NOMO-1 treated with DMSO at 0.1 percent for 48 hours (cell line): ENCODE measurements around the gene GRIPAP1.

Experiments used
- DNase-seq: peaks from one replicate; lab custom pipeline; 2025; ENCODE audit not compliant: unreplicated experiment; lab: John Stamatoyannopoulos, UW

GRIPAP1 gene, protein sequence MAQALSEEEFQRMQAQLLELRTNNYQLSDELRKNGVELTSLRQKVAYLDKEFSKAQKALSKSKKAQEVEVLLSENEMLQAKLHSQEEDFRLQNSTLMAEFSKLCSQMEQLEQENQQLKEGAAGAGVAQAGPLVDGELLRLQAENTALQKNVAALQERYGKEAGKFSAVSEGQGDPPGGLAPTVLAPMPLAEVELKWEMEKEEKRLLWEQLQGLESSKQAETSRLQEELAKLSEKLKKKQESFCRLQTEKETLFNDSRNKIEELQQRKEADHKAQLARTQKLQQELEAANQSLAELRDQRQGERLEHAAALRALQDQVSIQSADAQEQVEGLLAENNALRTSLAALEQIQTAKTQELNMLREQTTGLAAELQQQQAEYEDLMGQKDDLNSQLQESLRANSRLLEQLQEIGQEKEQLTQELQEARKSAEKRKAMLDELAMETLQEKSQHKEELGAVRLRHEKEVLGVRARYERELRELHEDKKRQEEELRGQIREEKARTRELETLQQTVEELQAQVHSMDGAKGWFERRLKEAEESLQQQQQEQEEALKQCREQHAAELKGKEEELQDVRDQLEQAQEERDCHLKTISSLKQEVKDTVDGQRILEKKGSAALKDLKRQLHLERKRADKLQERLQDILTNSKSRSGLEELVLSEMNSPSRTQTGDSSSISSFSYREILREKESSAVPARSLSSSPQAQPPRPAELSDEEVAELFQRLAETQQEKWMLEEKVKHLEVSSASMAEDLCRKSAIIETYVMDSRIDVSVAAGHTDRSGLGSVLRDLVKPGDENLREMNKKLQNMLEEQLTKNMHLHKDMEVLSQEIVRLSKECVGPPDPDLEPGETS

GRCh38 chrX:49002091-49002935 lies at the start of gene GRIPAP1:
Gene GRIPAP1, minus strand, starts transcription at chrX:49002264. Its CDS starts 35 bp downstream, at chrX:49002229.
- DNase-seq = peak; percentile 82

DNA sequence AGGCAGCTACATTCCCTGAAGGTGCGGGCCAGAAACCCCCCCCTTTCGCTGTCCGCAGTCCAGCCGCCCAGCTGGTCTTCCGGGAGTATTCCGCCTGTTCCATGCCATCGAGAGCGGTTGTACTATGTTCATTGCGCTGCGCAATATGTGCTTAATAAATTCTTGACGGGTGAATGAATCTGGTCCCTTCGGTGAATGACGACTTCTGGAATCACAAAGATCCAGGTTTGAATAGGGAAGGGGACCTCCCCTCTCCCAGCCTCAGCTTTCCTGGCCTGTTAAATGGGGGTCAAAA lies 41.9 kb upstream of the GRIPAP1 start:
- no peak for DNase-seq

GRCh38 chrX:49043220-49043986 lies 41.3 kb upstream of the GRIPAP1 start, which contains the start of gene TFE3:
Gene TFE3, minus strand, starts transcription at chrX:49043357. Its CDS starts 131 bp downstream, at chrX:49043226.
- peak; percentile 96 for DNase-seq

- no peak for DNase-seq
These were observed 40.6 kb upstream of the GRIPAP1 start for GRCh38 chrX:49042581-49043219.

DNA sequence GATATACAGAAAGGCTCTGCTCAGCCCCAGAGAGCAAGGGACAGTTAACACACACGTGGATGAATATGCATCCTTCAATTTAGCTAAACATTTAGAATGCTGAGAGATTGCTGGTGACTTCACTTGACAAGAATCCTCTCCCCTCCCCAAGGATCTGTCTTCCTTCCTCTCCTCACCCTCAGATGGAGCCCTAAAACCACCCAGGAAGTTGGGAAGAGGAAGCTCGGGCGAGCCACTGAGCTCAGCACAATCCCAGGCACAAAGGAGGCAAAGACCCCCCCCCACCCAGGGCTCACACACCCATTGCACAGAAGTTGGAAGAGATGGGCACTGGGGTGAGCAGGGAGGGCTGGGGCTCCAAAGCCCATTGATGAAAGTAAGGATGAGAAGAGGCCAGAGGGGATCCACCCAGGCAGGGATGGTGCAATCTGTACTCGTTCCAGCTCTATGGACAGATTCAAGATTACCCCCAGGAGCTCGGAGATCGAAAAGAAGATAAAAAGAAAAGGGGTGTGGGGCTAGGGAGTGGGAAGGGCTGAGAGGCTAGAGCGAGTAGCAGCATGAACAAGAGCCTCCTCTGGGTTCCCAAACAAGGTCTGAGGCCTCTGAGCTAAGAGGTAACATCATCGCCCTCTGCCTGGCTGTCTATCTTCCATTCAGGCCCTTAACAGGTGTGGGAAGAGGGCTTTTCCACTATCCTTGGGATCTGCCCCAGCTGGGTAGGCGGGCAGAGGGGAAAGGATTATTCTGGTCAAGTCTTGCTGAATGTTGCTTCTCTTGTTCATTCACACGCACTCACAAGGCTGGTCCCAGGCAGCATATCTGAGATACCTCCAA lies 39.9 kb upstream of the GRIPAP1 start:
- DNase-seq = no peak

- no peak for DNase-seq
These were observed 38.4 kb upstream of the GRIPAP1 start for GRCh38 chrX:49040376-49040955.

DNA sequence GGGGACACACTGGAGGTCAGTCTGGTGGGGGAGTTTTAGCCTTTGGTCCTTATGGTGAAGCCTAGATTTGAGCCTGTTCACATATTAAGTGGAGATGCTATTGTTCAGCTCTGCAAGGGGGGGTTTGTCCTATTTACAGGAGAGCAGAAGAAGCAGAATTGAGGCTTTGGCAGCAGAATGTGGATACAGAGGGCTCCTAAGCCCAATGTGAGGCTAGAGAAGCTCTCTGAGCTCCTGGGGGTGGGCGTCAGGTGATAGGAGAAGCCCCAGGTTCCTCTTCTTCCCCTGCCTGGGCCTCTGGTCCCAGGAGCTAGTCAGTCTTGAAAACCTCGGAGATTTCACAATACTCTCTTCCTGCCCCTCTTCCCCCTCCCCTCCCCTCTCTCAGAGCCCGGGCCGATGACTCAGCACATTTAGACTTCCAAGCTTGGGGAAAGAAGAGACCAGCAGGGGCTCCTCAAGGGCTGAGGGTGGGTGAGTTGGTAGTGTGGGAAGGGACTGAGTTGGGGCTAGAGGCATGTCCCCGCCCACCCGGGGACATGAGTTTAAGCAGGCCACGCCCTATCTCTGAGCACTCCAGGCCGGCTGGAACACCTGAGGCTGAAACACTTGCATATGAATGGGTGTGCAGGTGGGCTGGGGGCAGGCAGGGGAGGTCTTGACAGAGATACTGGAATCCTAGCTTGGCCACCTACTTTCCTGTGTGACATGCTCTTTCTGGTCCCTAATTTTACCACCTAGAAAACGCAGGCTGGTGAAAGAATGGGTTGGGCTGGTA lies 37.7 kb upstream of the GRIPAP1 start:
- DNase-seq = peak; percentile 93

- no peak for DNase-seq
These were observed 35.9 kb upstream of the GRIPAP1 start for GRCh38 chrX:49037883-49038475.

- no peak for DNase-seq
These were observed 28.2 kb upstream of the GRIPAP1 start for GRCh38 chrX:49030283-49030682.

DNA sequence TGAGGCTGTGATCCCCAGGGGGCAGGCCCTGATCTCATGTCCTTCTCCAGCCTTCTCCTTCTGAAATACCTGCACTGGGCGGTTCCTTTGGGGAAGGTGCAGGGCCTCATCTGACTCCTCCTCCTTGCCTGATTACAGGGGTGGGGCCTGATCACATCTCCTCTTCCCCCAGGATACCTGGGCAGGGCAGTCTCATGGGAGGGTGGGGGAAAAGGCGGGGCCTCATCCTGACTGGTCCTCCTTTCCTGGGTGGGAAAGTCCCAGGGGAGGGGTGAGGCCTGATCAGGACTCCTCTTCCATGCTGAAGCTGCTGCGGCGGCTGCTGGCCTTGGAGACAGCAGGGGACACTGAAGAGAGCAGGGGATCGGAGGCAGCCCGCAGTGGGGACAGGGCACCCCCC lies 27.8 kb upstream of the GRIPAP1 start:
- DNase-seq = no peak

GRCh38 chrX:49019599-49020249 lies 17.7 kb upstream of the GRIPAP1 start:
- no peak for DNase-seq

DNA sequence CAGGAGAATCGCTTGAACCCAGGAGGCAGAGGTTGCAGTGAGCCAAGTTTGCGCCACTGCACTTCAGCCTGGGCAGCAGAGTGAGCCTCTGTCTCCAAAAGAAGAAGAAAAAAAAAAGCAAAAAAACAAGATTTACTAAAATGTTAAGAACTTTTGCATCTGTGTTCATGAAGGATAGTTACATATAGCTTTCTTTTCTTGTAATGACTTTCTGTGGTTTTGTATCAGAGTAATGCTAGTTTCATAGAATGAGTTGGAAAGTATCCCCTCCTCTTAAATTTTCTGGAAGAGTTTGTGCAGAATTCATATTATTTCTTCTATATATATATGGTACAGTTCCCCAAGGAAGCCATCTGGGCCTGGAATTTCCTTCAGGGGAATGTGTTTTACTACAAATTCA lies 17.0 kb upstream of the GRIPAP1 start:
- DNase-seq = no peak

DNA sequence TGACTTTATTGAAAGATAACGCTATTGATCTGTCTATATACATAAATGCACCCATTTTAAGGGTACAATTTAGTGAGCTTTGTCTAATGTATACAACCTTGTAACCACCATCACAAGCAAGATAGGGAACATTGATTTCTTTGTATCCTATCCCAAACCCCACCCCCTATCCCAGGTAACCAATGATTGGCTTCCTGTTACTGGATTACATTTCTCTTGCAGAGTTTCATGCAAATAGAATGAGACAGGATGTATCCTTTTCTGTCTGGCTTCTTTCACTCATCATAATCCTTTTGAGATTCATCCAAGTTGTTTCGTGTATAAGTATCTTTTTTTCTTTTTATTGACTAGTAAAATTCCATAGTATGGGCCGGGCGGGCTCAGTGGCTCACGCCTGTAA lies 1.6 kb upstream of the GRIPAP1 start:
- DNase-seq = no peak

- peak; percentile 29 for DNase-seq
These were observed 458 bp downstream of the GRIPAP1 start for GRCh38 chrX:49001521-49002090.

DNA sequence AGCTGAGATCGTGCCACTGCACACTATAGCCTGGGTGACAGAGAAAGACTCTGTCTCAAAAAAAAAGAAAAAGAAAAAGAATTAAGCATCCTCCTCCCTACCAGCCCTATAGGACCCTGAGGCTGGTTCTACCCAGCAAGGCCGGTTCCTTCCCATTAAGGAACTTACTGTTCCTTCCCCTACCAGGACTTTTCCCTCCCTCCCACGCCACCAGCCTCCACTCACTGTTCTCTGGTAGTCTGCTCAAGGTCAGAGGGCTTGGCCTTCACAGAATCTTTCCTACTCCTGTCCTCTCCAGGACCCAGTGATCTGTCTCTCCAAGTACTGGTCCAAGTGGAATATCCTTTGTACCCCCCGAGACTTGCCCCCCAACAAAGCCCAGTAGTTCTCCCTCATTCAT lies 1.4 kb downstream of the GRIPAP1 start:
- no peak for DNase-seq

DNA sequence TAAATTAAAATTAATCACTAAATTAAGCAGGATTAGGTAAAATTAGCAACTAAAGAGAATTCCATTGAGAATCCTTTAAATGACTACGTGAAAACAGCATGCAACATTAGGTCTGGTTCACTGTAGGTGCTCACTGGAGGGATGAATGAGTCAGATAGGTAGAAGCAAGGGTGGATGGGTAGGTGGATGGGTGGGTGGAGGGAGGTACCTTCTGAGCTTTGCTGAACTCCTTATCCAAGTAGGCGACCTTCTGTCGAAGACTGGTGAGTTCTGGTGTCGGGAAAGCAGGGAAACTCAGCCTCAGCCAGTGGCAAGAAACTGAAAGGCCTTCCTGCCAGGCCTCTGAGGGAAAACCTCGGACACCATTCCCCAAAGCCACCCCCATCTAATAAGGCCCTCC lies 3.0 kb downstream of the GRIPAP1 start:
- DNase-seq = no peak

DNA sequence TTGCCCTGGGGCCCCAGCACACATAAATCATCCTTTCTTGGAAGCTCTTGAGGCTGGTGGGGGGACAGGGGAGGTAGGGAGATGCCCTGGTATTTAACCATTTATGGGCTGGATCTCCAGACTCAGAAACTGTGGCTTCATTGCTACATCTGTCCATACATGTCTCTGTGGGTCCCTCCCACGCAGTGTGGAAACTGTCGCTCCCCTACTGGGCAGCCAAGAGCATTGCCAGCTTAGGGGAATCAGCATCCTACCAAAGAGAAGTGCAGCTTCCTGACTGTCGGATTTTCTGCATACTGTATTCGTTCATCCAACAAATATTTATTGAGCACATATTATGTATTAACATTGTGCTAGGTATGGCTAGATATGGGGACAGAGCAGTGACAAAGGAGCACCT lies 3.7 kb downstream of the GRIPAP1 start:
- no peak for DNase-seq
